ENCODE measurements around the gene PRLHR.

Gene PRLHR

GRCh38 chr10:118557946-118558345, 37.5 kb downstream of the PRLHR start:
- DNase-seq = no peak

- DNase-seq = no peak
Observed at GRCh38 chr10:118551535-118552100, 43.8 kb downstream of the PRLHR start.

- DNase-seq = no peak
Observed at GRCh38 chr10:118547282-118547681, 48.2 kb downstream of the PRLHR start.

- no peak for DNase-seq
Observed at GRCh38 chr10:118546479-118546878, 49.0 kb downstream of the PRLHR start.

- DNase-seq = no peak
Observed at GRCh38 chr10:118545381-118545780, 50.1 kb downstream of the PRLHR start.

- no peak for DNase-seq
Observed at GRCh38 chr10:118544401-118544948, 51.0 kb downstream of the PRLHR start.

DNA sequence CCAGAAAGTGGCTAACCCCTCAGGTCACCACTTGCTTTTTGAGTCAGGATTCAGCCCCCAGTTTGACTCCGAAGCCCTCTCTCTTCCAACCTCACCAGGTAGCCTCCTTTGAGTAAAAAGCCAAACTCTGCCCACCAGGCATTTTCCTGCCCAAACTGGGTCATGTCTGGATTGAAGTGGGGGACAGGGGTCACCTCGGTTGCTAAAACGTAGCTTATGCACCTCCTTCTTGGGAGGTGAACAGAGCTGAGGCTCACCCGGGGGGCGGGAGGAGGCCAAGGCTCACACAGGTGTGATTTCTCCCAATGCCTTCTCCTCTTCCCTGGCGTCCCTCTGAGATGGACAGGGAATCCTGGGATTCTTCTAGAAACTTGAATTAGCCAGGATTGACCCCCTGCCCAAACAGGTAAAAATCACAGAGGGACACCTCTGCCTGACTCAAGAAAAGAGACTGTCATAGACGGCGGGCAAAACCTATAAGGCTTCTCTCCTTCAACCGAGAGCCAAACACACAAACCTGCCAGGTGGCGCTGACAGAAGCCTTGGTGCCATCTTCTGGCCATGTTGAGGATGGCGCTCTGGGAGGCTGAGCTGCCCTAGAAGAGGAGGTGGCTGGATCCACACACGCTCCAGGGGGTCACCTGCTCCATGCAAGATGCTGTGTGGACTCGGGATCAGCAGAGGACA, 51.6 kb downstream of the PRLHR start:
- peak; percentile 42 for DNase-seq

DNA sequence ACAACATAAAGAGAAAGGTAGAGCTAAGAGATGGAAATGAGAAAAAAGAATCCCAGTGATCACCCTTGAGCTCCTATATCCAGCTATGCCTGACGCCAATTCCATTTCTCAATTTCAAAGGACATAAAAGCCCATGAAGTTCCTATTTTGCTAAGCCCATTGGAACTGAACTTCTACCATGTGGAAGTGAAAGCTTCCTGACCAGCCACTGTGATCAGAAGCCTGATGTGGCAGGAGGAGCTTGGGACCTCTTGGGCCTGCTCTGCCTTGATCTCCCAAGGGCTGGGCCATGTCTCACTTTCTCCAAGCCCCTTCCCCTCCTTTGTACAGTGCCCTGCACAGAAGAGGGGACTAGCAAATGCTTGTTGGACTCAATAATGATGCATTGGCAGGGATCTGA, 52.7 kb downstream of the PRLHR start:
- DNase-seq = no peak

- no peak for DNase-seq
Observed at GRCh38 chr10:118542205-118542604, 53.2 kb downstream of the PRLHR start.

- DNase-seq = no peak
Observed at GRCh38 chr10:118541718-118542117, 53.7 kb downstream of the PRLHR start.

Measured in fibroblast of skin of abdomen (primary cell).